Ovary (tissue), 3 donors: Measurements from ENCODE around the gene MOGAT3.

Experiments used
- CTCF ChIP-seq, 3 donors: fragments of 450-650 bp in 2 of 3; fragments of 200-600 bp in 1 of 3; IDR thresholded peaks; one replicate each; pipeline versions ENCODE4 v1.5.1 to v1.8.0; 2016 to 2022; ENCODE audit warnings: antibody characterized with exemption in 3 of 3, mild to moderate bottlenecking in 1 of 3
- POLR2A ChIP-seq: fragments of 450-650 bp; IDR thresholded peaks from one replicate; pipeline ENCODE4 v1.6.1; 2017; ENCODE audit warnings: antibody characterized with exemption, mild to moderate bottlenecking, moderate library complexity
- donor health status: DM: no; HTN: no; CAD: no.

DNA sequence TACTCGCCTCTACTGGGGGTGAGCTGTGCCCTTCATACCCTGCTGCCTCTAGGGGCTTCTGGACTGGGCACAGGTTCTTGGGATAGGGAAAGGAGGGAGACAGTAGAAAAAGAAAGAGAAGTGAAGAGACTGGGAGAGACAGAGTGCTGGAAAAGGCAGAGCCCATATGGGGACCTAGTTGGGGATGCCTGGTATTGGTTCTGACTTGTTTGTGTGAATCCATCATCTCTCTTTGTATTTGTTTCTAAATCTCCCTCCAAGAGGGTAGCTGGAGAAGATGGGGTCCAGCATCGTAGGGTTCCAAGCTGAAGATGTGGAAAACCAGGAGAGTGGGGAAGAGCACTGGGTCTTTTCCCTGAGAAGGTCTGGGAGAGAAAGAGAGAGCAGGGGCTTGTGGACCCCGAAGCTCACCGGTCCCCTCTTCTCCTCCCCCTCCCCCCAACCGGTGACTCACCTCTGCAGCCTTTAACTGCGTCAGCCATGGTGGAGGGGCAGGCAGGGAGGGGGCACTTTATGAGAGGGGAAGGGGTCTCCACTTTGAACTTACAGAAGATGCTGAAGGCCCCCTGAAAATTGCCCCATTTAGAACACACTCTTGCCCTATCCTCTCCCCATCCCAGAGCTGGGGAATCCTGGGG lies 32.3 kb downstream of the MOGAT3 start:
- TF ChIP-seq POLR2A (no peak), CTCF (IDR thresholded peaks at IDR 0.05) (no peak)
